ENCODE results near the gene RIMBP3C.
"Not testable (repeated sequence)": the region's sequence is repeated elsewhere in the genome, so short reads cannot be mapped to it uniquely, and the experiment has no call there.

RIMBP3C gene

GRCh38 chr22:21526705-21527500, 24.4 kb downstream of the RIMBP3C start:
- not testable (repeated sequence) for DNase-seq

GRCh38 chr22:21516970-21517764, 34.1 kb downstream of the RIMBP3C start:
- DNase-seq = not testable (repeated sequence)

- not testable (repeated sequence) for DNase-seq
Observed at GRCh38 chr22:21516522-21516921, 34.7 kb downstream of the RIMBP3C start.

GRCh38 chr22:21515234-21515633, 36.0 kb downstream of the RIMBP3C start:
- not testable (repeated sequence) for DNase-seq

GRCh38 chr22:21514117-21514516, 37.1 kb downstream of the RIMBP3C start:
- not testable (repeated sequence) for DNase-seq

GRCh38 chr22:21512022-21512421, 39.2 kb downstream of the RIMBP3C start:
- not testable (repeated sequence) for DNase-seq

- not testable (repeated sequence) for DNase-seq
Observed at GRCh38 chr22:21510397-21510796, 40.9 kb downstream of the RIMBP3C start.

- DNase-seq = not testable (repeated sequence)
Observed at GRCh38 chr22:21499623-21500506, 51.4 kb downstream of the RIMBP3C start.

- not testable (repeated sequence) for DNase-seq
Observed at GRCh38 chr22:21498489-21498888, 52.8 kb downstream of the RIMBP3C start.

- not testable (repeated sequence) for DNase-seq
Observed at GRCh38 chr22:21497984-21498383, 53.3 kb downstream of the RIMBP3C start.
